ENCODE measurements around the gene CTNNA2. TPM values are rescaled to one million over a fixed set of nuclear protein-coding genes. Genes with fewer than 3 reads are reported as not detected.

Gene CTNNA2
- total and polyA plus RNA-seq, 2 of the 8 experiments (the other 6 are each of a cell fraction or from before 2014, with no cell fraction given) = 3.9 to 9.0 TPM

DNA sequence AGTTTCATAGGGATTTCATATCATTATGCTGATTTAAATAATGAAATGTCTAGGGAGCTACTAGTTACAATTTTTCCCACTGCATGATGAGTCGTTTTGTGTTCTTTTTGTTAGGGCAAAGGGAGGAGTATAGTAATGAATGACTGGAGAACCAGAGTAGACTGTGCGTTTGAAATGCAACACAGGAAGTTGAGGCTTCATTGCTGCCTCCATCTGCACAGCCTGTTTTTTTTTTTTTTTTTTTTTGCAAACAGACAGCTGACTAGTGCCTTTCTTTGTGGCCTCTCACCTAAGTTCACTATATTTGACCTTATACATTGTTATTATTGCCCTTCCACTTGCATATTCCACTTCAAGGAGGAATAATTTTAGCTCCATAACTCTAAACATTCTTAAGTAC lies 1078.4 kb downstream of the CTNNA2 start (continued):
- TF ChIP-seq, protein P1, sequence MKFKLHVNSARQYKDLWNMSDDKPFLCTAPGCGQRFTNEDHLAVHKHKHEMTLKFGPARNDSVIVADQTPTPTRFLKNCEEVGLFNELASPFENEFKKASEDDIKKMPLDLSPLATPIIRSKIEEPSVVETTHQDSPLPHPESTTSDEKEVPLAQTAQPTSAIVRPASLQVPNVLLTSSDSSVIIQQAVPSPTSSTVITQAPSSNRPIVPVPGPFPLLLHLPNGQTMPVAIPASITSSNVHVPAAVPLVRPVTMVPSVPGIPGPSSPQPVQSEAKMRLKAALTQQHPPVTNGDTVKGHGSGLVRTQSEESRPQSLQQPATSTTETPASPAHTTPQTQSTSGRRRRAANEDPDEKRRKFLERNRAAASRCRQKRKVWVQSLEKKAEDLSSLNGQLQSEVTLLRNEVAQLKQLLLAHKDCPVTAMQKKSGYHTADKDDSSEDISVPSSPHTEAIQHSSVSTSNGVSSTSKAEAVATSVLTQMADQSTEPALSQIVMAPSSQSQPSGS (IDR thresholded peaks at IDR 0.05; ENCODE audit: low read length) = no peak
- TF ChIP-seq ASH2L (IDR thresholded peaks at IDR 0.05; ENCODE audit: low read length) = no peak

Data from H1 (cell line).